CD4-positive, alpha-beta T cell treated with Interleukin-10 for 1 hour (primary cell): ENCODE data around the gene ASTN2.
"Not testable (repeated sequence)": the region's sequence is repeated elsewhere in the genome, so short reads cannot be mapped to it uniquely, and the experiment has no call there.

Source experiments
- DNase-seq: peaks from one replicate; pipeline ENCODE4 v3.0.0-alpha.2; 2020

Gene ASTN2

GRCh38 chr9:116842658-116843057 is 572.2 kb downstream of the ASTN2 start:
- DNase-seq, result no peak

- not testable (repeated sequence) for DNase-seq
Measured at GRCh38 chr9:116838468-116838867, 576.4 kb downstream of the ASTN2 start.

GRCh38 chr9:116837018-116837989 is 577.6 kb downstream of the ASTN2 start:
- no peak for DNase-seq

GRCh38 chr9:116830321-116830720 is 584.5 kb downstream of the ASTN2 start:
- not testable (repeated sequence) for DNase-seq

GRCh38 chr9:116821633-116822229 is 593.1 kb downstream of the ASTN2 start:
- DNase-seq, result no peak

- DNase-seq, result no peak
Measured at GRCh38 chr9:116819116-116819515, 595.7 kb downstream of the ASTN2 start.

GRCh38 chr9:116817762-116818161 is 597.1 kb downstream of the ASTN2 start:
- no peak for DNase-seq

GRCh38 chr9:116816484-116816883 is 598.4 kb downstream of the ASTN2 start:
- no peak for DNase-seq

GRCh38 chr9:116815835-116816234 is 599.0 kb downstream of the ASTN2 start:
- no peak for DNase-seq

GRCh38 chr9:116813031-116813300 is 601.9 kb downstream of the ASTN2 start:
- no peak for DNase-seq

GRCh38 chr9:116812231-116813030 is 602.4 kb downstream of the ASTN2 start:
- no peak for DNase-seq

GRCh38 chr9:116809656-116810055 is 605.2 kb downstream of the ASTN2 start:
- DNase-seq, result no peak

- no peak for DNase-seq
Measured at GRCh38 chr9:116806075-116806474, 608.8 kb downstream of the ASTN2 start.

- no peak for DNase-seq
Measured at GRCh38 chr9:116800885-116801284, 614.0 kb downstream of the ASTN2 start.

GRCh38 chr9:116800074-116800473 is 614.8 kb downstream of the ASTN2 start:
- DNase-seq, result no peak

GRCh38 chr9:116798521-116798920 is 616.3 kb downstream of the ASTN2 start:
- no peak for DNase-seq

- DNase-seq, result no peak
Measured at GRCh38 chr9:116797276-116797675, 617.6 kb downstream of the ASTN2 start.

- DNase-seq, result no peak
Measured at GRCh38 chr9:116796669-116797068, 618.2 kb downstream of the ASTN2 start.

- DNase-seq, result no peak
Measured at GRCh38 chr9:116795821-116796220, 619.0 kb downstream of the ASTN2 start.

- DNase-seq, result no peak
Measured at GRCh38 chr9:116792271-116792670, 622.6 kb downstream of the ASTN2 start.

- no peak for DNase-seq
Measured at GRCh38 chr9:116791326-116791725, 623.5 kb downstream of the ASTN2 start.

GRCh38 chr9:116789081-116789480 is 625.8 kb downstream of the ASTN2 start:
- DNase-seq, result no peak

GRCh38 chr9:116786737-116787136 is 628.1 kb downstream of the ASTN2 start:
- no peak for DNase-seq

- no peak for DNase-seq
Measured at GRCh38 chr9:116777116-116777515, 637.7 kb downstream of the ASTN2 start.
